IPS DF 6.9 (cell line): Measurements from ENCODE around the gene AACS.

Source experiments
- DNase-seq: peaks from one replicate; pipeline ENCODE4 v3.0.0-alpha.2; 2013; ENCODE audit warnings: low read depth, low spot score
- H3K27ac ChIP-seq: one replicate; pipeline ENCODE4 v1.5.1; 2013; ENCODE audit warnings: low read length, control low read depth
- H3K27me3 ChIP-seq: 2 replicates; pipeline ENCODE4 v1.6.1; 2013; ENCODE audit warnings: mild to moderate bottlenecking, low read length; ENCODE audit not compliant: control insufficient read depth, insufficient read depth
- H3K36me3 ChIP-seq: 2 replicates; pipeline ENCODE4 v1.6.1; 2013; ENCODE audit warnings: low read length; ENCODE audit not compliant: control insufficient read depth, insufficient read depth
- H3K4me1 ChIP-seq: 2 replicates; pipeline ENCODE4 v1.6.1; 2013; ENCODE audit warnings: low read length; ENCODE audit not compliant: control insufficient read depth, insufficient read depth
- H3K4me3 ChIP-seq: 2 replicates; pipeline ENCODE4 v1.5.1; 2013; ENCODE audit warnings: mild to moderate bottlenecking, low read length
- H3K9me3 ChIP-seq: 2 replicates; pipeline ENCODE4 v1.6.1; 2013; ENCODE audit warnings: low read length, inconsistent platforms; ENCODE audit not compliant: control insufficient read depth, insufficient read depth
- WGBS: extraction: QIAGEN DNeasy Blood & Tissue Kit; methylation state at CpG from one replicate; pipeline ENCODE4 v1.1.7; 2013; ENCODE audit warnings: mixed read lengths, missing lambda C conversion rate; ENCODE audit not compliant: insufficient read length, insufficient coverage; 5-methylcytosine and 5-hydroxymethylcytosine counted together

The AACS gene

DNA sequence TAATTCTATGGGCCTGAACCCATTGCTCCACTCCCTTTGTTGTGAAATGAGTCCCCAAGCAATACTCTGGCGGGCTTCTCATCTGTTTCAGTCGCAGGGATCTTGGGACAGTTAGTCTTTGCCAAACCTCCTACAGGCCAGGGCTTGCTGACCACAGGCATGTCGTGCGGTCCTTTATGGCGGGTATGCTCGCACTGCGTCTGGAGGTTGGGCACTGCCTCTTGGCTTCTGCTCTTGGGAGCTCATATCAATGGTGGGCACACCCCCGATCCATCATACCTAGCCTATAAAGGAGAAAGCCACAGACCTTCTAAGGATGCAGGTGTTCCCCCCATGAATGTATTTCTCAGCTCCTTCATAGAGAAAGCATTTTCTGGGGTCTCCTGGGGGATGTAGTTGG, 99.3 kb downstream of the AACS start:
- no peaks in the 10 kb centered on the region for H3K36me3 ChIP-seq
- H3K4me1 ChIP-seq: no peaks in the 10 kb centered on the region
- no peak for DNase-seq
- no peak overlapping the region for H3K4me3 ChIP-seq
- H3K27me3 ChIP-seq: no peaks in the 10 kb centered on the region
- no peak overlapping the region for H3K27ac ChIP-seq
- no CpG with 5 or more reads among the region's 8 CpGs for WGBS
- no peaks in the 10 kb centered on the region for H3K9me3 ChIP-seq

DNA sequence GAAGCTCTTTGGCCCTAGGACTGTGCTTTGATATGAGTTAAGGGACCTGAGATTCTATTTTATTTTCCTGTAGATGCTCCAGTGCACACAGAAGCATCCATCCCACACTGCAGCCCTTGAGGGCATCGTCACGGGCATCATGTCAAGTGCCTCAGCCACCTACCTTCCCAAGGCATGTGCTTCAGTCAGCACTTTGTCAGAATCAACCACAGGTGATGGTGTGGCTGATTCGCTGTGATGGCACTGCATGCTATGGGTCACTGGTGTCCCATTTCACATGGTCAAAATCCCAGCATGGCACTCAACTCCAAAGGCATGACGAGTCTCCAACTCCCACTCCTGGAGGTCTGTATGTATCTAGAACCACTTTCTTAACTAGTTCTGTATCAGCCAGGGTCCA, 100.8 kb downstream of the AACS start:
- Histone ChIP-seq H3K27me3 (no peaks in the 10 kb centered on the region), H3K4me1 (no peaks in the 10 kb centered on the region), H3K36me3 (no peaks in the 10 kb centered on the region), H3K9me3 (no peaks in the 10 kb centered on the region), H3K27ac (no peak overlapping the region), H3K4me3 (no peak overlapping the region)
- no peak for DNase-seq
- WGBS: no CpG with 5 or more reads among the region's 4 CpGs

DNA sequence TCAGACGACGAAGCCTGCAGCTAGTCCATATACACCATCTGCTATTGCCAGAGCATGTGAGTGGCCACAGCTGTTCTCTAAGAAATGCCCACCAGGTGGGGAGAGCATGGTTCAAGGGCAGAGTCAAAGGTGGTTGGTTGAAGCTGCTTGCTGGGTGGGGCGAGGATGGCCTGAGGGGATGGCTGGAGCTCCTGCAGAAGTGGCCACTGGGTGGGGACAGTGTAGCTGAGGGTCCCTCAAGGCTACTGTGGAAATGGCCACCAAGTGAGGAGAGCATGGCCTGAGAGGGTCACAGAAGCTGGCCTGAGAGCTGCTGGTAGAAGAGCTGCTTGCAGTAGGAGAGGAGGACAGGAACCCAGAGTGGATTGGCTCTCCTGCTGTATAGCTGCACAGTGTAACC, 102.4 kb downstream of the AACS start:
- no CpG with 5 or more reads among the region's 3 CpGs for WGBS

DNA sequence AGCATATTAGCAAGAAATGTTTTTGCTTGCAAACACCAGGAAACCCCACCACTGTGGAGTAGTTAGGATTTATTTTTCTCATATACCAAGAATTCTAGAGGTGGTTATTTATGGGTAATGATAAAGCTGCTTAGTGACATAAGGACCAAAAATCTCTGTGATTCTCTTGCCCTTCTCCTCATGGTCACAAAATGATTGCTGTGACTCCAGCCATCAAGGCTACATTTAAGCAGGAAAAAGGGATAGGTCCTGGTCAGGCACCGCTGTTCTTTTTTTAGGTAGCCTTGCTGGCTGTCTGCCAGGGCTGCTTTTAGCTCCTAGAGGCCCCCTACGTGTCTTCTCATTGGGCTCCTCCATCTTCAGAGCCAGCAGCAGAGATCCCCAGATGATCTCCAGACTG, 104.2 kb downstream of the AACS start:
- H3K27ac ChIP-seq: no peak overlapping the region
- no peak for DNase-seq
- WGBS: no CpG with 5 or more reads among the region's 2 CpGs
- no peak overlapping the region for H3K4me3 ChIP-seq
- no peaks in the 10 kb centered on the region for H3K9me3 ChIP-seq
- no peaks in the 10 kb centered on the region for H3K27me3 ChIP-seq
- no peaks in the 10 kb centered on the region for H3K4me1 ChIP-seq
- no peaks in the 10 kb centered on the region for H3K36me3 ChIP-seq

More for the DNA sequence above, 102.4 kb downstream of the AACS start:
- DNase-seq: no peak
- H3K27me3 ChIP-seq: no peaks in the 10 kb centered on the region
- H3K4me3 ChIP-seq: no peak overlapping the region
- no peaks in the 10 kb centered on the region for H3K4me1 ChIP-seq
- H3K27ac ChIP-seq: no peak overlapping the region
- no peaks in the 10 kb centered on the region for H3K36me3 ChIP-seq
- no peaks in the 10 kb centered on the region for H3K9me3 ChIP-seq

DNA sequence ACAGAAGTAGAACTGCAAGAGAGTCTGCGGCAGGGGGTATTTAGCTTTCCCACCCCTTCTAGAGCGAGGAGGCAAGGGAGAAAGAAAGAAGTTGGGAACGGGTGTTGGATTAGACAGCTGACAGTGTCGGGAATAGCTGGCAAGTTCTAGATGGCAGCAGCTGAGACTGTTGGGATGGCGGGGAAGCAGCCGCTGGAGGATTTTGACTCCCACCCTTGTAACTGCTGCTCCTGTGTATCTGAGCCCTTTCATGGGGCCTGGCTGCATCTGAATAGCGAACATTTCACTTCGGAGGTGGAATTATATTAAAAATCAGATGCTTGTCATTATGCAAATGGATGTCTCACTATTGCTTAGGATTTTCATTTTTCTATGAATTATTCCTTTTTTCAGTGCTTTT, 104.6 kb downstream of the AACS start:
- H3K4me1 ChIP-seq: no peaks in the 10 kb centered on the region
- no CpG with 5 or more reads among the region's 8 CpGs for WGBS
- no peak overlapping the region for H3K27ac ChIP-seq
- no peak overlapping the region; the same call in 1 of the 2 replicates for H3K4me3 ChIP-seq
- DNase-seq: no peak
- H3K27me3 ChIP-seq: no peaks in the 10 kb centered on the region
- H3K9me3 ChIP-seq: no peaks in the 10 kb centered on the region
- no peaks in the 10 kb centered on the region for H3K36me3 ChIP-seq

DNA sequence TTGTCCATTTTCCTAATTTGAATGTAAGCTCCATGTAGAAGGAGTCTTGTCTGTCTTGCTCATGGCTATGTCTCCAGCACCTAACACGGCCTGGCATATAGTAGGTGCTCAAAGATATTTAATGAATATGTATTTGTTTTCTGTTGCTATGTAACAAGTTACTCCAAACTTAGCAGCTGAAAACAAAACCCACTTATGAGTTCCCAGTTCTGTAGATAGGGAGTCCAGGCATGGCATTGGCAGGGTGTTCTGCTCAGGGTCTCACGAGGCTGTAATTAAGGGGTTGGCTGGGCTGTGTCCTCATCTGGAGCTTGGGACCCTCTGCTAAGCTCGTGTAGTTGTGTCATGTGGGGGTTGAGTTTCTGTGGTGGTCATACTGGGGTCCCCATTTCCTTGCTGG, 106.0 kb downstream of the AACS start:
- Histone ChIP-seq H3K4me1 (no peaks in the 10 kb centered on the region), H3K36me3 (no peaks in the 10 kb centered on the region), H3K4me3 (no peak overlapping the region), H3K9me3 (no peaks in the 10 kb centered on the region), H3K27me3 (no peaks in the 10 kb centered on the region), H3K27ac (no peak overlapping the region)
- no peak for DNase-seq
- WGBS: no CpG with 5 or more reads among the region's 3 CpGs

DNA sequence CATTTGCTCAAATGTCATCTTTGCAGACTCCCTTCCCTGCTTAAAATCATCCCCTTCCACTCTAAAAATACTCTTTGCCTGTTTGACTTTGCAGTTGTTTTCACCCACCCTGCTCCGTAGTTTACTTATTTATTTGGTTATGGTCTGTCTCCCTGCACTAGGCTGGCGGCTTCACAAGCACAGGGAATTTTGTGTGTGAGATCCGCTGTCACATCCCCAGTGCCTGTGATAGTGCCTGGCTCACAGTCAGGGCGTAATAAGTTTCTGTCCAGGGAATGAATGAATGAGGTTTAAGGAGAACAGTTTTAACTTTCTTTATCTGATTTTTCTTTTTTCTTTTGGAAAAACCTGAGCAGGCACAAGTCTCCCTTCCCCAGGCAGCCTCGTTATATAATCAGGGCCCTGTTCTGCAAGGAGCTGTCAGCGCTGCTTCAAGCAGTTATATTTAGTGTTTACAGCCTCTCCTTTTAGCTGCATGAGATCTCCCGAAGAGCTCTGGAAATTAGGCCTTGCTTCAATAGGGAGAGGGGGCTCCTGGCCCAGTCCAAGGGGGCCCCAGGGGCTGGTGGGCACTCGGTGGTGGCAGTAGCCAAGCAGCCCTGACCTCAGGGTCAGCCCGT, 107.1 kb downstream of the AACS start:
- no peaks in the 10 kb centered on the region for H3K27me3 ChIP-seq
- no peak for DNase-seq
- no peaks in the 10 kb centered on the region for H3K9me3 ChIP-seq
- no peak overlapping the region for H3K4me3 ChIP-seq
- H3K4me1 ChIP-seq: no peaks in the 10 kb centered on the region
- H3K36me3 ChIP-seq: no peaks in the 10 kb centered on the region
- no peak overlapping the region for H3K27ac ChIP-seq
- no CpG with 5 or more reads among the region's 9 CpGs for WGBS

DNA sequence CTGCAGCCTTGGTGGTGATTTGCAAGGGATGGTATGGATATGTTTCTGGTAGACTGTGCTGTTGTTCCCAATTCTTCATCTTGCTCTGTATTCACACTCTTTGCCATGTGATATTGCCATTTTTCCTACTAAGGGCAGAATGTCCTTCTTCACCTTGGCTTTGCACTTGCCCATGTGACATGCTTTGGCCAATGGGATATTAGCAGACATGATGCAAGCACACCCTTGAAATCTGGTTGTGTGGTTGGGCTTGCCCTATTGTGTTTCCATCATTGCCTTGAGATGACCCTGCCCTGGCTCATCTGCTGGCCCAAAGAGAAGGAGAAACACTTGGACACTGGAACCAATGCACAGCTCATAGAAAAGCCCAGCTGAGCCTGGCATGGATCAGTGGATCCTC, 110.3 kb downstream of the AACS start:
- Histone ChIP-seq H3K36me3 (no peaks in the 10 kb centered on the region), H3K27ac (no peak overlapping the region), H3K4me3 (no peak overlapping the region), H3K4me1 (no peaks in the 10 kb centered on the region), H3K9me3 (no peaks in the 10 kb centered on the region), H3K27me3 (no peaks in the 10 kb centered on the region)
- no peak for DNase-seq

DNA sequence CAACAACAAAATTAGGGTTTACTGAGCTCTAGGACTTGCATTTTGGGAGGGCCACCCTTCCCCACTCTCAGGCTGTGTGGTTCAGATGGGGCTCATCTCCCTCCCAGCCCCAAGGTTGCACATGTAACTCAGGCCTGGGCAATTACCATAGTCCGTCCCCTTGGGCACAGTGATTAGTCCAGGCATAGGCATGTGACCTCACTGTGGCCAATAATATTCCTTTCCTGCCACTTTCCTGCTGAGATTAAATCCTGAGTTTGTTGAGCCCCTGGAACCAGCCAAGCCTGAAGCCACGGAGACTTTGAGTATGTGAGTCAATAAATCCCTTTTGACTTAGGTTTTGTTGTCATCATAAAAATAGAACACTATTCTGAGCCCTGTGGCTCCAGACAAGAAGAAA, 113.0 kb downstream of the AACS start:
- WGBS: no CpG with 5 or more reads among the region's 2 CpGs
- H3K9me3 ChIP-seq: no peaks in the 10 kb centered on the region
- no peaks in the 10 kb centered on the region for H3K27me3 ChIP-seq
- H3K36me3 ChIP-seq: no peaks in the 10 kb centered on the region
- H3K4me3 ChIP-seq: no peak overlapping the region
- DNase-seq: no peak
- H3K27ac ChIP-seq: no peak overlapping the region
- no peaks in the 10 kb centered on the region for H3K4me1 ChIP-seq

DNA sequence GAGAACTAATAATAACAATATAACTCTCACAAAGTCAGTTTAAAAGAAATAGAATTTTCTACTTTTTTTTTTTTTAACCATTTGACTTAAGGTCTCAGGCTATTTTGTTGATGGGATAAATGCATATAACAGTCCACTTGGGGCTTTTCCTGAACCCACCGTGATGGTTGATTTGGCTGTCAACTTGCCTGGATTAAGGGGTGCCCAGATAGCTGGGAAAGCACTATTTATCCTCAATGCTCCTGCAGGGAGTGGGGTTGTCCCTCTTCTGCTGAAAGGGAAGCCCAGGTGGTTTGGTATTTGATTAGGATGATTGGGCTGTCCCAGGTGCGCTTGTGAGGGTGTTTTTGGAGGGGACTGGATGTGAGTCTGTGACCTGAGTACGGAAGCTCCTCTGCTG, 114.9 kb downstream of the AACS start:
- no CpG with 5 or more reads among the region's 3 CpGs for WGBS
- H3K27me3 ChIP-seq: no peaks in the 10 kb centered on the region
- H3K4me1 ChIP-seq: peaks cover 8% of the 10 kb centered on the region; the same call in 1 of the 2 replicates

DNA sequence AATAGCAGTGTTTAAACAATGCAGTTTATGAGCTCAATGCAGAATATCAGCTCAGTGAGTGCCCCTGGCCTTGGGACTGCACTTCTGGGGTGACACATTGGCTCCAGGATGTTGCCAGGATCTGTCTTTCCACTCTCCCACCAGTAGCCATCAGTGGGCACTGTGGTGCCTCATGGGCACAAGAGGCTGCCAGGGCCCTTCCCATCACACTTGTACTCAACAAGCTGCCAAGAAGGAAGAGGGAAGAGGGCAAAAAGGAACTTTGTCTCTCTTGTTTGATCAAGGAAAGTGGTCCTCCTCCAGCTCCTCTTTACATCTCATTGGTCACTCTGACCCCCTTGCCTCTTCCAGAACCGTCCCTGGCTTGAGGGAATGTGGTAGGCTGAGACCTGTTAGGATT, 115.9 kb downstream of the AACS start:
- Histone ChIP-seq H3K4me3 (no peak overlapping the region), H3K4me1 (peaks cover 9% of the 10 kb centered on the region; the same call in 1 of the 2 replicates), H3K36me3 (no peaks in the 10 kb centered on the region), H3K27me3 (no peaks in the 10 kb centered on the region), H3K27ac (no peak overlapping the region), H3K9me3 (no peaks in the 10 kb centered on the region)
- no CpG with 5 or more reads among the region's 1 CpG for WGBS
- DNase-seq: no peak

More for the DNA sequence above, 114.9 kb downstream of the AACS start:
- Histone ChIP-seq H3K27ac (no peak overlapping the region), H3K36me3 (no peaks in the 10 kb centered on the region), H3K4me3 (no peak overlapping the region), H3K9me3 (no peaks in the 10 kb centered on the region)
- no peak for DNase-seq
